NT2/D1 (cell line): Measurements from ENCODE around the gene IMMP2L.

ENCODE experiments used
- SUZ12 ChIP-seq: IDR thresholded peaks from 2 replicates; pipeline ENCODE4 v1.6.1; 2011; ENCODE audit not compliant: insufficient read length, insufficient read depth; ENCODE audit errors: extremely low read depth
- YY1 ChIP-seq: IDR thresholded peaks from 2 replicates; pipeline ENCODE4 v1.6.1; 2011; ENCODE audit not compliant: insufficient read length, insufficient read depth
- ZNF274 ChIP-seq: IDR thresholded peaks from 2 replicates; pipeline ENCODE4 v1.6.1; 2011; ENCODE audit warnings: mild to moderate bottlenecking, low read depth, low read length

- TF ChIP-seq ZNF274 = no peak
- TF ChIP-seq YY1 = no peak
- no peak for TF ChIP-seq SUZ12
Observed at GRCh38 chr7:110775046-110775445, 787.2 kb downstream of the IMMP2L start.
